H1 (cell line): ENCODE data around the gene PSMD12. TPM values are rescaled to one million over a fixed set of nuclear protein-coding genes. Genes with fewer than 3 reads are reported as not detected.

Experiments used
- CTCF ChIA-PET: fragments of 300-600 bp; sonication (Branson Sonifier 250); formaldehyde crosslinking; loops from one replicate; lab custom pipeline; 2021; ENCODE audit not compliant: partially characterized antibody; lab: Charles Lee
- POLR2A ChIA-PET: fragments of 300-600 bp; sonication (Branson Sonifier 250); formaldehyde crosslinking; loops from one replicate; lab custom pipeline; 2021; ENCODE audit warnings: inconsistent platforms; ENCODE audit not compliant: partially characterized antibody; lab: Charles Lee
- DNase-seq, 2 experiments: peaks; one replicate each; pipeline versions ENCODE4 v3.0.0 to v3.0.0-alpha.2; 2010 to 2022; ENCODE audit warnings: low spot score in 2 of 2, low read depth in 1 of 2, mixed read lengths in 1 of 2
- FAIRE-seq: peaks from 2 replicates; lab custom pipeline; 2011; peaks lifted over from hg19 to GRCh38; lab: Jason Lieb, UNC
- H2AFZ ChIP-seq: 2 replicates; pipeline ENCODE4 v1.8.1; 2012; ENCODE audit warnings: low read length, inconsistent platforms
- H2AK5ac ChIP-seq: 2 replicates; pipeline ENCODE4 v1.6.1; 2013; ENCODE audit warnings: low read depth, low read length
- H2BK120ac ChIP-seq: replicated peaks from 2 replicates; pipeline ENCODE3; 2013; ENCODE audit warnings: low read depth, low read length, inconsistent platforms
- H2BK12ac ChIP-seq: 2 replicates; pipeline ENCODE4 v1.6.1; 2013; ENCODE audit warnings: low read depth, low read length
- H2BK15ac ChIP-seq: 2 replicates; pipeline ENCODE4 v1.6.1; 2013; ENCODE audit warnings: low read length
- H2BK20ac ChIP-seq: 2 replicates; pipeline ENCODE4 v1.6.1; 2013; ENCODE audit warnings: low read length
- H2BK5ac ChIP-seq: 2 replicates; pipeline ENCODE4 v1.6.1; 2013; ENCODE audit warnings: low read depth, low read length
- H3K14ac ChIP-seq: 2 replicates; pipeline ENCODE4 v1.6.1; 2013; ENCODE audit warnings: inconsistent platforms; ENCODE audit not compliant: insufficient read length
- H3K18ac ChIP-seq: 2 replicates; pipeline ENCODE4 v1.6.1; 2013; ENCODE audit warnings: low read length; ENCODE audit errors: extremely low read depth
- H3K23ac ChIP-seq: 2 replicates; pipeline ENCODE4 v1.6.1; 2013; ENCODE audit warnings: inconsistent platforms; ENCODE audit not compliant: insufficient read length
- H3K23me2 ChIP-seq: 2 replicates; pipeline ENCODE4 v1.6.1; 2013; ENCODE audit warnings: low read depth, low read length
- H3K27ac ChIP-seq: 2 replicates; pipeline ENCODE4 v1.6.1; 2011; ENCODE audit warnings: low read depth, low read length, inconsistent platforms
- H3K27me3 ChIP-seq, 4 experiments: replicated peaks in 1 of 4; 1 replicate in 1 of 4; 2 replicates in 3 of 4; pipeline versions ENCODE4 v1.6.1 to v1.8.1; 2011 to 2013; ENCODE audit warnings: low read length in 3 of 4, mild to moderate bottlenecking in 3 of 4, inconsistent platforms in 2 of 4, mixed read lengths in 2 of 4, moderate library complexity in 1 of 4; ENCODE audit not compliant: control insufficient read depth in 3 of 4, insufficient read depth in 3 of 4; ENCODE audit errors: extremely low read depth in 1 of 4
- H3K36me3 ChIP-seq, 4 experiments: 2 replicates each; pipeline versions ENCODE4 v1.6.1 to v1.8.1; 2011 to 2013; ENCODE audit warnings: mild to moderate bottlenecking in 4 of 4, low read length in 3 of 4, moderate library complexity in 2 of 4, control low read depth in 1 of 4, inconsistent platforms in 1 of 4; ENCODE audit not compliant: insufficient read depth in 4 of 4, control insufficient read depth in 2 of 4
- H3K4ac ChIP-seq: replicated peaks from 2 replicates; pipeline ENCODE3; 2013; ENCODE audit warnings: low read length, low read depth, mixed read lengths, inconsistent platforms; ENCODE audit not compliant: insufficient read length
- H3K4me1 ChIP-seq, 4 experiments: replicated peaks in 1 of 4; 1 replicate in 1 of 4; 2 replicates in 3 of 4; pipeline versions ENCODE4 v1.6.1 to v1.8.1; 2011 to 2013; ENCODE audit warnings: low read length in 3 of 4, inconsistent platforms in 2 of 4, mixed read lengths in 1 of 4; ENCODE audit not compliant: insufficient read depth in 4 of 4, control insufficient read depth in 3 of 4
- H3K4me2 ChIP-seq, 2 experiments: 2 replicates each; pipeline versions ENCODE4 v1.6.1 to v1.8.1; 2011 to 2013; ENCODE audit warnings: low read depth in 2 of 2, low read length in 2 of 2, control low read depth in 1 of 2, inconsistent platforms in 1 of 2, mild to moderate bottlenecking in 1 of 2; ENCODE audit not compliant: insufficient read depth in 1 of 2
- H3K4me3 ChIP-seq, 4 experiments: fragments of 200-600, 300-600 bp in 1 of 4; sonication (generic), shearing (Covaris generic), sonication (Bioruptor Twin) in 1 of 4; 2 replicates each; pipeline versions ENCODE4 v1.5.1 to v1.8.1; 2011 to 2016; ENCODE audit warnings: low read length in 4 of 4, low read depth in 3 of 4, control low read depth in 2 of 4, inconsistent platforms in 2 of 4, mild to moderate bottlenecking in 2 of 4, mixed read lengths in 1 of 4, moderate library complexity in 1 of 4; ENCODE audit not compliant: insufficient read depth in 2 of 4; ENCODE audit errors: extremely low read depth in 1 of 4
- H3K56ac ChIP-seq: replicated peaks from 2 replicates; pipeline ENCODE3; 2013; ENCODE audit warnings: low read depth, mild to moderate bottlenecking, mixed read lengths, low read length, inconsistent platforms; ENCODE audit not compliant: insufficient read length
- H3K79me1 ChIP-seq: 2 replicates; pipeline ENCODE4 v1.6.1; 2013; ENCODE audit warnings: low read depth, low read length, control low read depth
- H3K79me2 ChIP-seq, 2 experiments: 2 replicates each; pipeline versions ENCODE4 v1.6.1 to v1.8.1; 2012 to 2013; ENCODE audit warnings: low read length in 2 of 2, mild to moderate bottlenecking in 2 of 2, inconsistent platforms in 1 of 2; ENCODE audit not compliant: insufficient read depth in 2 of 2, control insufficient read depth in 1 of 2
- H3K9ac ChIP-seq, 4 experiments: replicated peaks in 1 of 4; 1 replicate in 1 of 4; 2 replicates in 3 of 4; pipeline versions ENCODE4 v1.6.1 to v1.8.1; 2011 to 2013; ENCODE audit warnings: low read depth in 3 of 4, low read length in 3 of 4, control low read depth in 2 of 4, mild to moderate bottlenecking in 2 of 4, moderate library complexity in 2 of 4, inconsistent platforms in 1 of 4; ENCODE audit errors: extremely low read depth in 1 of 4
- H3K9me3 ChIP-seq, 2 experiments: 2 replicates each; pipeline versions ENCODE4 v1.6.1 to v1.8.1; 2012 to 2013; ENCODE audit warnings: mild to moderate bottlenecking in 2 of 2, moderate library complexity in 2 of 2, control low read depth in 1 of 2, inconsistent platforms in 1 of 2, low read depth in 1 of 2, low read length in 1 of 2, mixed read lengths in 1 of 2; ENCODE audit not compliant: insufficient read depth in 2 of 2
- H4K20me1 ChIP-seq, 2 experiments: replicated peaks in 1 of 2; 2 replicates each; pipeline versions ENCODE3 to v1.8.1; 2011 to 2013; ENCODE audit warnings: inconsistent platforms in 2 of 2, low read length in 2 of 2, mild to moderate bottlenecking in 1 of 2; ENCODE audit not compliant: insufficient read depth in 2 of 2, control insufficient read depth in 1 of 2
- H4K5ac ChIP-seq: 2 replicates; pipeline ENCODE4 v1.6.1; 2013; ENCODE audit warnings: low read length, low read depth, mixed read lengths, inconsistent platforms; ENCODE audit not compliant: insufficient read length
- H4K8ac ChIP-seq: 2 replicates; pipeline ENCODE4 v1.8.0; 2013; ENCODE audit warnings: mild to moderate bottlenecking, moderate library complexity, low read length, inconsistent platforms; ENCODE audit not compliant: insufficient read depth; ENCODE audit errors: extremely low read depth
- H4K91ac ChIP-seq: replicated peaks from 2 replicates; pipeline ENCODE3; 2013; ENCODE audit warnings: low read length, mixed read lengths, inconsistent platforms; ENCODE audit not compliant: insufficient read length
- BCL11A ChIP-seq, 2 experiments: IDR thresholded peaks; one replicate each; pipeline ENCODE4 v1.6.1; 2011; ENCODE audit warnings: low read depth in 2 of 2, low read length in 2 of 2, mild to moderate bottlenecking in 2 of 2
- HDAC6 ChIP-seq: IDR thresholded peaks from one replicate; pipeline ENCODE4 v1.7.1; 2012; ENCODE audit warnings: low read depth, mild to moderate bottlenecking, inconsistent platforms, low read length, moderate library complexity
- MAFK ChIP-seq: IDR thresholded peaks from 2 replicates; pipeline ENCODE4 v1.6.1; 2012; ENCODE audit warnings: low read depth, mild to moderate bottlenecking, improper control_type of control experiment, low read length
- WGBS, 2 experiments: shearing (Covaris generic) in 1 of 2; methylation state at CpG; one replicate each; pipeline versions ENCODE4 v1.1.6 to v1.1.7; 2013 to 2015; ENCODE audit warnings: low lambda C conversion rate in 2 of 2, mixed read lengths in 2 of 2, inconsistent platforms in 1 of 2, low coverage in 1 of 2, missing lambda C conversion rate in 1 of 2; ENCODE audit not compliant: insufficient replicate concordance in 2 of 2, insufficient coverage in 1 of 2, insufficient read length in 1 of 2; ENCODE audit errors: extremely low coverage in 1 of 2, missing lambda C conversion rate in 1 of 2; 5-methylcytosine and 5-hydroxymethylcytosine counted together
- polyA plus RNA-seq, 7 experiments: library from polyadenylated mRNA; depleted of rRNA in 3 of 7; stranded (reverse) in 5 of 7; unstranded in 2 of 7; fragments of >200 nt in 5 of 7; fragments of 200-250 nt in 2 of 7; gene quantifications; 1 replicate in 5 of 7; 2 replicates in 1 of 7; 4 replicates in 1 of 7; pipeline versions ENCODE4 v1.2.1 to v1.2.3, GENCODE V29; 2011 to 2013; ENCODE audit warnings: missing spikeins in 2 of 7, mixed read lengths in 2 of 7
- total RNA-seq: library from RNA; stranded (reverse); fragmentation: NEBNext Ultra II Directional; extraction: Animal tissue kit (Norgen Biotek cat#: 25700); gene quantifications from 2 replicates; pipeline ENCODE4 v1.2.1, GENCODE V29; 2021

PSMD12 gene
- total and polyA plus RNA-seq, 2 of the 8 experiments (the other 6 are each of a cell fraction or from before 2014, with no cell fraction given): 14.0 to 82.4 TPM

- Histone ChIP-seq H2AK5ac (no peak overlapping the region), H2BK15ac (no peak overlapping the region), H3K4me3 (no peak overlapping the region), H4K20me1 (peaks cover 2 to 9% of the 10 kb centered on the region in 2 experiments), H2BK20ac (no peak overlapping the region), H3K56ac (no peak overlapping the region), H2BK5ac (no peak overlapping the region), H3K9me3 (no peaks in the 10 kb centered on the region), H3K23me2 (peaks cover 6% of the 10 kb centered on the region; the same call in 1 of the 2 replicates), H3K36me3 (peaks cover 2 to 23% (median 7%) of the 10 kb centered on the region in 4 experiments; a peak in 6 of 8 replicates), H3K4ac (no peak overlapping the region), H2BK12ac (no peak overlapping the region), H3K18ac (no peak overlapping the region), H3K27me3 (no peaks in the 10 kb centered on the region), H3K9ac (no peak overlapping the region), H3K79me2 (peaks cover 36 to 90% of the 10 kb centered on the region in 2 experiments), H3K14ac (no peak overlapping the region), H4K8ac (no peak overlapping the region), H2AFZ (no peak overlapping the region), H3K4me2 (no peak overlapping the region), H4K91ac (no peak overlapping the region), H4K5ac (no peak overlapping the region), H3K27ac (no peak overlapping the region), H3K4me1 (peaks cover 0 to 5% (median 4%) of the 10 kb centered on the region in 4 experiments; a peak in 3 of 7 replicates), H2BK120ac (no peak overlapping the region), H3K23ac (no peak overlapping the region), H3K79me1 (no peaks in the 10 kb centered on the region; the same call in 1 of the 2 replicates)
- CTCF ChIA-PET: interaction anchor here (0.9 to 3.3 kb wide), 2 partner anchors 15 to 73 kb away, joined by 3 to 17 read pairs; no protein-coding TSS in a partner anchor
- POLR2A ChIA-PET: interaction anchor here (0.6 to 1.2 kb wide), 3 partner anchors 15 to 337 kb away, joined by 3 to 4 read pairs (median 3); no protein-coding TSS in a partner anchor
- FAIRE-seq: no peak
- WGBS, 2 experiments: 70% methylated on average over 1 of the region's 1 CpG; no CpG with 5 or more reads in 1 of the 2 experiments
- no peak for DNase-seq
- TF ChIP-seq HDAC6 (no peak), MAFK (no peak), BCL11A (IDR thresholded peaks at IDR 0.05; ENCODE audit: low read depth in 2 of 2, low read length in 2 of 2) (no peak)
Measured at GRCh38 chr17:67360880-67361279, 5.5 kb downstream of the PSMD12 start.
